Stimulated activated CD4-positive, alpha-beta T cell treated with anti-CD3 and anti-CD28 coated beads, TNF-alpha, amount 100 ng/mL, for 4 hours (primary cell): Measurements from ENCODE around the gene NAALADL1.

ENCODE experiments used
- DNase-seq, 3 experiments: peaks; one replicate each; pipeline ENCODE4 v3.0.0-alpha.2; 2020; ENCODE audit warnings: low read depth in 3 of 3

Gene NAALADL1

GRCh38 chr11:65083134-65083833, 24.9 kb upstream of the NAALADL1 start:
- DNase-seq = no peak

GRCh38 chr11:65078786-65079342, 20.5 kb upstream of the NAALADL1 start:
- no peak for DNase-seq

GRCh38 chr11:65078151-65078550, 19.8 kb upstream of the NAALADL1 start:
- peak; percentile 42 to 56 (median 52) for DNase-seq

- DNase-seq = no peak
Measured at GRCh38 chr11:65077451-65077850, 19.1 kb upstream of the NAALADL1 start.

- DNase-seq = no peak
Measured at GRCh38 chr11:65072631-65072966, 14.2 kb upstream of the NAALADL1 start.

- DNase-seq = no peak
Measured at GRCh38 chr11:65071907-65072630, 13.7 kb upstream of the NAALADL1 start.

GRCh38 chr11:65069217-65069616, 10.9 kb upstream of the NAALADL1 start:
- no peak for DNase-seq

GRCh38 chr11:65067446-65067845, 9.1 kb upstream of the NAALADL1 start:
- no peak for DNase-seq

GRCh38 chr11:65066805-65067291, 8.5 kb upstream of the NAALADL1 start:
- DNase-seq = no peak

GRCh38 chr11:65066315-65066714, 8.0 kb upstream of the NAALADL1 start:
- no peak for DNase-seq

GRCh38 chr11:65065851-65066250, 7.5 kb upstream of the NAALADL1 start:
- DNase-seq = no peak

- no peak for DNase-seq
Measured at GRCh38 chr11:65064847-65065240, 6.5 kb upstream of the NAALADL1 start.

- DNase-seq = no peak
Measured at GRCh38 chr11:65063532-65063931, 5.2 kb upstream of the NAALADL1 start.

- no peak for DNase-seq
Measured at GRCh38 chr11:65060913-65061408, 2.6 kb upstream of the NAALADL1 start.

- DNase-seq = no peak
Measured at GRCh38 chr11:65059959-65060824, 1.8 kb upstream of the NAALADL1 start.

GRCh38 chr11:65059523-65059922, 1.2 kb upstream of the NAALADL1 start:
- DNase-seq = no peak

GRCh38 chr11:65058012-65058411, 341 bp downstream of the NAALADL1 start:
- no peak for DNase-seq

GRCh38 chr11:65057526-65057925, 827 bp downstream of the NAALADL1 start:
- DNase-seq = no peak

GRCh38 chr11:65056999-65057398, 1.4 kb downstream of the NAALADL1 start:
- DNase-seq = no peak

GRCh38 chr11:65055538-65055937, 2.8 kb downstream of the NAALADL1 start:
- no peak for DNase-seq

- no peak for DNase-seq
Measured at GRCh38 chr11:65053827-65054508, 4.4 kb downstream of the NAALADL1 start.
